Natural killer cell (primary cell): ENCODE measurements around the gene STX10. TPM values are rescaled to one million over a fixed set of nuclear protein-coding genes. Genes with fewer than 3 reads are reported as not detected.

Source experiments
- ATAC-seq, 3 donors: fragments of 150-1000 bp in 2 of 3; fragments of 200-7000 bp in 1 of 3; cut with Tn5 transposase; 1 replicate in 1 of 3; 2 replicates in 2 of 3; pipeline ENCODE4 v1.10.0; 2021; ENCODE audit warnings: mild to moderate bottlenecking in 2 of 3, moderate library complexity in 2 of 3
- DNase-seq, 2 donors: peaks; one replicate each; pipeline versions ENCODE4 v3.0.0 to v3.0.0-alpha.2; 2013 to 2021; ENCODE audit warnings: mixed read lengths in 1 of 2
- H3K27ac ChIP-seq: one replicate; pipeline ENCODE4 v1.5.1; 2013; ENCODE audit warnings: mild to moderate bottlenecking, low read length
- H3K27me3 ChIP-seq: one replicate; pipeline ENCODE4 v1.6.1; 2013; ENCODE audit warnings: low read length; ENCODE audit not compliant: control insufficient read depth, insufficient read depth
- H3K36me3 ChIP-seq: one replicate; pipeline ENCODE4 v1.6.1; 2013; ENCODE audit warnings: low read length; ENCODE audit not compliant: control insufficient read depth, insufficient read depth
- H3K4me1 ChIP-seq: one replicate; pipeline ENCODE4 v1.6.1; 2013; ENCODE audit warnings: low read length; ENCODE audit not compliant: control insufficient read depth, insufficient read depth
- H3K4me3 ChIP-seq: one replicate; pipeline ENCODE4 v1.5.1; 2013; ENCODE audit warnings: low read length
- H3K9me3 ChIP-seq: one replicate; pipeline ENCODE4 v1.6.1; 2013; ENCODE audit warnings: low read length; ENCODE audit not compliant: control insufficient read depth, insufficient read depth
- H3K27ac Mint-ChIP-seq, 2 donors: one replicate each; pipeline ENCODE4 v1.8.0; 2022; ENCODE audit warnings: mild to moderate bottlenecking in 2 of 2, mixed read lengths in 2 of 2, moderate library complexity in 1 of 2
- H3K27me3 Mint-ChIP-seq, 2 donors: one replicate each; pipeline ENCODE4 v1.8.0; 2022; ENCODE audit warnings: low read depth in 2 of 2, mixed read lengths in 2 of 2
- H3K36me3 Mint-ChIP-seq: one replicate; pipeline ENCODE4 v1.8.0; 2022; ENCODE audit warnings: mixed read lengths
- H3K4me1 Mint-ChIP-seq, 2 donors: one replicate each; pipeline ENCODE4 v1.8.0; 2022; ENCODE audit warnings: mixed read lengths in 2 of 2
- H3K4me3 Mint-ChIP-seq: one replicate; pipeline ENCODE4 v1.8.0; 2022; ENCODE audit warnings: mild to moderate bottlenecking, moderate library complexity, mixed read lengths
- H3K9me3 Mint-ChIP-seq, 2 donors: one replicate each; pipeline ENCODE4 v1.8.0; 2022; ENCODE audit warnings: mixed read lengths in 2 of 2
- CTCF ChIP-seq: fragments of 200-600 bp; IDR thresholded peaks from one replicate; pipeline ENCODE4 v1.8.0; 2022; ENCODE audit warnings: antibody characterized with exemption
- WGBS: methylation state at CpG from one replicate; pipeline ENCODE4 v1.1.7; 2013; ENCODE audit warnings: missing lambda C conversion rate; ENCODE audit not compliant: insufficient coverage; 5-methylcytosine and 5-hydroxymethylcytosine counted together
- intact Hi-C: fragments of 100-400 bp; cut with micrococcal nuclease; formaldehyde crosslinking; loops from one replicate; pipeline ENCODE4 v1.14.2; 2022
- total RNA-seq, 4 donors: library from RNA; stranded (reverse); fragments of 120-200 nt in 1 of 4; gene quantifications; one replicate each; pipeline versions ENCODE4 v1.2.3 to v1.2.4, GENCODE V29; 2013 to 2022

STX10 gene
- total RNA-seq, 3 donors from 2014 or later (not counting 1 experiment from before 2014, with no cell fraction given), result 39.2 to 46.9 (median 42.0) TPM

- Histone ChIP-seq H3K4me1 (peaks cover 60% of the 10 kb centered on the region), H3K9me3 (no peaks in the 10 kb centered on the region), H3K4me3 (peak overlapping the region; percentile 100), H3K36me3 (peaks cover 7% of the 10 kb centered on the region), H3K27me3 (no peaks in the 10 kb centered on the region), H3K27ac (peak overlapping the region; percentile 90)
- no peak for TF ChIP-seq CTCF
- peaks cover 0 to 3% of the 10 kb centered on the region in 2 donors for H3K27me3 Mint-ChIP-seq
- H3K9me3 Mint-ChIP-seq, result no peaks in the 10 kb centered on the region
- DNase-seq (peak; percentile 68 to 71), ATAC-seq (peak in 1 of 3 donors; percentile 1)
- peak overlapping the region; percentile 99 for H3K27ac Mint-ChIP-seq
- H3K36me3 Mint-ChIP-seq, result peaks cover 20% of the 10 kb centered on the region
- intact Hi-C loops, result loop anchor here (5.0 to 10.0 kb wide), 4 partner anchors 52 to 1220 kb away; partner anchors contain the start of genes JUNB, LYL1 and ZNF564
- peaks cover 71 to 88% of the 10 kb centered on the region in 2 donors for H3K4me1 Mint-ChIP-seq
- peak overlapping the region; percentile 99 for H3K4me3 Mint-ChIP-seq
- WGBS, result 0% methylated on average over 18 of the region's 21 CpGs
These were observed 4.1 kb upstream of the STX10 start for GRCh38 chr19:13154241-13154778.

GRCh38 chr19:13153569-13154240 lies 3.5 kb upstream of the STX10 start:
- H3K27me3 Mint-ChIP-seq, result peaks cover 0 to 3% of the 10 kb centered on the region in 2 donors
- peak overlapping the region; percentile 100 for H3K4me3 ChIP-seq
- under 1% methylated on average over 69 of the region's 69 CpGs for WGBS
- H3K36me3 Mint-ChIP-seq, result peaks cover 20% of the 10 kb centered on the region
- H3K9me3 Mint-ChIP-seq, result no peaks in the 10 kb centered on the region
- DNase-seq (peak in 1 of 2 donors; percentile 41), ATAC-seq (no peak)
- no peaks in the 10 kb centered on the region for H3K27me3 ChIP-seq
- peaks cover 7% of the 10 kb centered on the region for H3K36me3 ChIP-seq
- intact Hi-C loops, result loop anchor here (5.0 to 10.0 kb wide), 4 partner anchors 51 to 1221 kb away; partner anchors contain the start of genes JUNB, LYL1 and ZNF564
- H3K27ac Mint-ChIP-seq, result peak overlapping the region; percentile 99
- peak overlapping the region; percentile 99 for H3K4me3 Mint-ChIP-seq
- H3K27ac ChIP-seq, result peak overlapping the region; percentile 90
- TF ChIP-seq CTCF, result no peak
- H3K4me1 Mint-ChIP-seq, result peaks cover 74 to 94% of the 10 kb centered on the region in 2 donors
- H3K9me3 ChIP-seq, result no peaks in the 10 kb centered on the region
- peaks cover 65% of the 10 kb centered on the region for H3K4me1 ChIP-seq

- Histone ChIP-seq H3K27ac (peak overlapping the region; percentile 90), H3K36me3 (peaks cover 7% of the 10 kb centered on the region), H3K4me3 (peak overlapping the region; percentile 100), H3K4me1 (peaks cover 62% of the 10 kb centered on the region), H3K9me3 (no peaks in the 10 kb centered on the region), H3K27me3 (no peaks in the 10 kb centered on the region)
- H3K27me3 Mint-ChIP-seq, result peaks cover 0 to 3% of the 10 kb centered on the region in 2 donors
- DNase-seq (peak; percentile 98 to 99), ATAC-seq (peak; percentile 19 to 52 (median 33))
- H3K4me3 Mint-ChIP-seq, result peak overlapping the region; percentile 99
- peak overlapping the region; percentile 99 for H3K27ac Mint-ChIP-seq
- 0% methylated on average over 59 of the region's 59 CpGs for WGBS
- no peaks in the 10 kb centered on the region for H3K9me3 Mint-ChIP-seq
- peaks cover 20% of the 10 kb centered on the region for H3K36me3 Mint-ChIP-seq
- no peak for TF ChIP-seq CTCF
- peaks cover 74 to 93% of the 10 kb centered on the region in 2 donors for H3K4me1 Mint-ChIP-seq
- intact Hi-C loops, result loop anchor here (1.0 to 10.0 kb wide), 5 partner anchors 37 to 1222 kb away; partner anchors contain the start of genes JUNB, LYL1, TRMT1 and ZNF564
These were observed 2.9 kb upstream of the STX10 start for GRCh38 chr19:13152974-13153568.
